NCI-H446 (cell line): ENCODE data around the gene PHLDB3.

Experiments
- DNase-seq, 2 experiments: peaks; one replicate each; lab custom pipeline; 2025; lab: John Stamatoyannopoulos, UW

Gene PHLDB3

GRCh38 chr19:43468354-43469159 is 36.0 kb downstream of the PHLDB3 start:
- no peak for DNase-seq

- DNase-seq = no peak
These were observed 36.8 kb downstream of the PHLDB3 start for GRCh38 chr19:43467730-43468129.

- no peak for DNase-seq
These were observed 37.3 kb downstream of the PHLDB3 start for GRCh38 chr19:43467276-43467675.

GRCh38 chr19:43466793-43467192 is 37.8 kb downstream of the PHLDB3 start:
- DNase-seq = no peak

- no peak for DNase-seq
These were observed 39.0 kb downstream of the PHLDB3 start, which contains the start of gene LYPD3 for GRCh38 chr19:43465468-43466120. TSS of gene LYPD3 (minus strand) at chr19:43465608. CDS start at chr19:43465571, 37 bp downstream.

- peak in 1 of 2 experiments; percentile 73 for DNase-seq
These were observed 40.3 kb downstream of the PHLDB3 start for GRCh38 chr19:43464134-43464775.

- peak; percentile 87 to 96 for DNase-seq
These were observed 41.0 kb downstream of the PHLDB3 start for GRCh38 chr19:43463381-43464133.

- no peak for DNase-seq
These were observed 41.7 kb downstream of the PHLDB3 start for GRCh38 chr19:43462785-43463380.

GRCh38 chr19:43462383-43462782 is 42.2 kb downstream of the PHLDB3 start:
- no peak for DNase-seq

- no peak for DNase-seq
These were observed 43.2 kb downstream of the PHLDB3 start for GRCh38 chr19:43461303-43461702.

GRCh38 chr19:43460362-43461016 is 44.1 kb downstream of the PHLDB3 start:
- DNase-seq = no peak

- DNase-seq = no peak
These were observed 46.7 kb downstream of the PHLDB3 start for GRCh38 chr19:43457809-43458208.

GRCh38 chr19:43455321-43456113 is 49.0 kb downstream of the PHLDB3 start:
- DNase-seq = no peak

- no peak for DNase-seq
These were observed 50.5 kb downstream of the PHLDB3 start for GRCh38 chr19:43454031-43454430.

GRCh38 chr19:43452582-43452981 is 52.0 kb downstream of the PHLDB3 start:
- DNase-seq = no peak

- no peak for DNase-seq
These were observed 54.0 kb downstream of the PHLDB3 start for GRCh38 chr19:43450545-43450997.

GRCh38 chr19:43447655-43448054 is 56.9 kb downstream of the PHLDB3 start:
- DNase-seq = no peak

- DNase-seq = peak; percentile 16 to 82
These were observed 57.6 kb downstream of the PHLDB3 start for GRCh38 chr19:43446746-43447489.

GRCh38 chr19:43445426-43445825 is 59.1 kb downstream of the PHLDB3 start:
- no peak for DNase-seq
